ENCODE data around the gene GNAQ.
"Not testable (repeated sequence)": the region's sequence is repeated elsewhere in the genome, so short reads cannot be mapped to it uniquely, and the experiment has no call there.

The GNAQ gene

GRCh38 chr9:77697238-77697984 is 334.2 kb downstream of the GNAQ start:
- no peak for DNase-seq (ENCODE audit: low read depth in 2 of 2)

DNA sequence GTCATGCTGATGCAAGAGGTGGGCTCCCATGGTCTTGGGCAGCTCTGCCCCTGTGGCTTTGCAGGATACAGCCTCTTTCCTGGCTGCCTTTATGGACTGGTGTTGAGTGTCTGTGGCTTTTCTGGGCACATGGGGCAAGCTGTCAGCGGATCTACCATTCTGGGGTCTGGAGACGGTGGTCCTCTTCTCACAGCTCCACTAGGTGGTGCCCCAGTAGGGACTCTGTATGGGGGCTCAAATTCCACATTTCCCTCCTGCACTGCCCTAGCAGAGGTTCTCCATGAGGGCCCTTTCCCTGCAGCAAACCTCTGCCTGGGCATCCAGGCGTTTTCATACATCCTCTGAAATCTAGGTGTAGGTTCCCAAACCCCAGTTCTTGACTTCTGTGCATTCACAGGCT is 340.9 kb downstream of the GNAQ start:
- DNase-seq (ENCODE audit: low read depth in 2 of 2), result not testable (repeated sequence)

DNA sequence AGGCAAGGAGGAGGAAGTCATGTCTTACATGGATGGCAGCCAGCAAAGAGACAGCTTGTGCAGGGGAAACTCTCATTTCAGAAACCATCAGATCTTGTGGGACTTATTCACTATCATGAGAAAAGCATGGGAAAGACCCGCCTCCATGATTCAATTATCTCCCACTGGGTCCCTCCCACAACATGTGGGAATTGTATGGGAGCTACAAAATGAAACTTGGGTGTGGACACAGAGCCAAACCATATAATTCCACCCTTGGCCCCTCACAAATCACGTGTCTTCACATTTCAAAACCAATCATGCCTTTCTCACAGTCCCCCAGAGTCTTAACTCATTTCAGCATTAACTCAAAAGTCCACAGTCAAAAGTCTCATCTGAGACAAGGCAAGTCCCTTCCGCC is 341.5 kb downstream of the GNAQ start:
- not testable (repeated sequence) for DNase-seq (ENCODE audit: low read depth in 2 of 2)

GRCh38 chr9:77687737-77688136 is 343.9 kb downstream of the GNAQ start:
- not testable (repeated sequence) for DNase-seq (ENCODE audit: low read depth in 2 of 2)

GRCh38 chr9:77680581-77680980 is 351.0 kb downstream of the GNAQ start:
- DNase-seq (ENCODE audit: low read depth in 2 of 2), result no peak

- DNase-seq (ENCODE audit: low read depth in 2 of 2), result no peak
Observed at GRCh38 chr9:77679661-77680368, 351.8 kb downstream of the GNAQ start.

DNA sequence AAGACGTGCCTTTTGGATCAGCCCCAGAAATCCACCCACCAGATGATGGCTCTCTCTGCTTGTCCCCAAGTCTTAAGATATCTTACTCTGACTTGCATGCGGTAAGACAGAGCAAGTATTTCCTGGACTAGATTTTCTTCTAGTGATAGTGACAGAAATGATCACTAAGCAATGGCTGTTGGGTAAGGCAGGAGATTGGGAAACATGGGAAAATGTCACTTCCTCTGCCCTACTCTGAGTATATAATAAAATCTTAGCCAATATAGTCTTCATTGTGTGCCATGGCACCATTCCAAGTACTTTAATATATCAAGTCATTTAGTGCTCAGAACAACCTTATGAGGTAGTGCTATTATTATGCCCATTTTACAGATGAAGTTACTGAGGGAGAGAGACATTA is 352.5 kb downstream of the GNAQ start:
- DNase-seq (ENCODE audit: low read depth in 2 of 2), result no peak

DNA sequence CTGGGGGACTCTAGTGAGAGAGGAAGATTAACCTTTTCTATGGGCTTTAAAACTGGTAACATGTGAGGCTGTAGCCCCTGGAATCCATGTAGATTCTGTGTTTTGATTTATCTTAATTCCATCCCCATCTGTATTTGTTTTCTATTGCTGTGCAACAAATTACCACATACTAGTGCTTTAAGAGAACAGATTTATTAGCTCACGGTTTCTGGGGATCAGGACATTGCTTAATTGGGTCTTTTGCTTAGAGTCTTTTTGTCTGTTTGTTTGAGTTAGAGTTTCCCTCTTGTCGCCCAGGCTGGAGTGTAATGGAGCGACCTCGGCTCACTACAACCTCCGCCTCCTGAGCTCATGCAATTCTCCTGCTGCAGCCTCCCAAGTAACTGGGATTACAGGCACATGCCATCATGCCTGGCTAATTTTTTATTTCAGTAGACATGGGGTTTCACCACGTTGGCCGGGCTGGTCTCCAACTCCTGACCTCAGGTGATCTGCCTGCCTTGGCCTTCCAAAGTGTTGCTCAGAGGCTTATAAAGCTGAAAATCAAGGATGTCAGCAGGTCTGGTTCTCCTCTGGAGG is 353.6 kb downstream of the GNAQ start:
- no peak for DNase-seq (ENCODE audit: low read depth in 2 of 2)

DNA sequence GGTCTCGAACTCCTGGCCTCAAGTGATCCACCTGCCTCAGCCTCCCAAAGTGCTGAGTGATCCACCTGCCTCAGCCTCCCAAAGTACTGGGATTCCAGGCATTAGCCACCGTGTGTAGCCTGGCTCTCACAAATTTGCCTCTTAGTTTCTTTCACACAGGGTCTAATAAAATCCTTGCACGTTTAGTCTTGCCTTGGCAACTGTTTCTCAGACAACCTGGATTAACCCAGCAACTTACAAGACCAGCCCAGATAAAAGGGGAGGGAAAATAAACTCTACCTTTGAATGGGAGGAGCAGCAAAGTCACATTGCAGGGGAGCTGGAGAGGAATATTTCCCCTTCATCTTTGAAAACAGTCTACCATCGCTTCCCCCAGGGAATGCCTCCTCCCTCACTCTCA is 354.2 kb downstream of the GNAQ start:
- DNase-seq (ENCODE audit: low read depth in 2 of 2), result no peak

GRCh38 chr9:77673941-77674791 is 357.4 kb downstream of the GNAQ start:
- no peak for DNase-seq (ENCODE audit: low read depth in 2 of 2)

GRCh38 chr9:77672183-77672582 is 359.4 kb downstream of the GNAQ start:
- no peak for DNase-seq (ENCODE audit: low read depth in 2 of 2)

DNA sequence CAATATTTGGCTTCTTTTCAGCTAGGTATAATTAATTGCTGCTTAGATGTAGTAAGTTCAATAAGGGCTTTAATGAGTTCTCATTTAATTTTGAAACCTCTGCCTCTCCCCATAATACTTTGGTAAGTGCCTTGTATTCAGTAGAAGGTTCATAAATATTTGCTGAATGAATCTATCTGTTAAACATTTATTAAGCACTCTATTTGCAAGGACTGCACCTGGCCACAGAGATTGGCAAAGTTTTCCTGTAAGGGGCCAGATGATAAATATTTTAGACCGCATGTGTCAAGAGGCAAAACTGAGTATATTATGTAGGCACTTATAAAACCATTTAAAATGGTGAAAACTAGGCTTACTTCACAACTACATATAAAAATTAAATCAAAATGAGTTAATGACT is 364.5 kb downstream of the GNAQ start:
- no peak for DNase-seq (ENCODE audit: low read depth in 2 of 2)

Measured in fibroblast of skin of left quadriceps (primary cell).